WI38 (cell line): ENCODE data around the gene FTO.

Experiments
- H3K4me3 ChIP-seq: 2 replicates; pipeline ENCODE4 v1.5.1; 2011; ENCODE audit warnings: low read depth, mild to moderate bottlenecking, control low read depth, low read length
- TF ChIP-seq, protein P1 (sequence below): IDR thresholded peaks from 2 replicates; pipeline ENCODE4 v1.5.1; 2012; ENCODE audit warnings: low read depth, mild to moderate bottlenecking, control low read depth, low read length

FTO gene

DNA sequence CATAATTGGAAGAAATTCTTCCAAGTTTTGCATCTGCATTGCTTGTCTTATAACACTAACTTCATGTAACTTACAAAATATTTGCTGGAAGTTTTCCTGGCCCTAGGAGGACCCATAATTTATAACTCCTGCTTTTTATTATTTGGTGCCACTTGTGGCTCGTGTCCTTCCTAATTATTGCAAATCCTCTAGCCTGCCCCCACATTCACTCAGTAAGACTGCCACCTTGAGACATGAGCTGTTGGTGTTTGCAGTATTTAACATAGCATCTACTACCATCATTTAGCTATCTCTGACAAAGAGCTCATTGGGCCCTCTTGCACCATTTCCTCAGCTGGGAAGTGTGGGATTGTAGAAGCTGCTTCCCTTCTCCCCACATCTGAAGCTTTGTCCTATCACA is 49.5 kb downstream of the FTO start:
- H3K4me3 ChIP-seq: no peak overlapping the region
- TF ChIP-seq, protein P1, sequence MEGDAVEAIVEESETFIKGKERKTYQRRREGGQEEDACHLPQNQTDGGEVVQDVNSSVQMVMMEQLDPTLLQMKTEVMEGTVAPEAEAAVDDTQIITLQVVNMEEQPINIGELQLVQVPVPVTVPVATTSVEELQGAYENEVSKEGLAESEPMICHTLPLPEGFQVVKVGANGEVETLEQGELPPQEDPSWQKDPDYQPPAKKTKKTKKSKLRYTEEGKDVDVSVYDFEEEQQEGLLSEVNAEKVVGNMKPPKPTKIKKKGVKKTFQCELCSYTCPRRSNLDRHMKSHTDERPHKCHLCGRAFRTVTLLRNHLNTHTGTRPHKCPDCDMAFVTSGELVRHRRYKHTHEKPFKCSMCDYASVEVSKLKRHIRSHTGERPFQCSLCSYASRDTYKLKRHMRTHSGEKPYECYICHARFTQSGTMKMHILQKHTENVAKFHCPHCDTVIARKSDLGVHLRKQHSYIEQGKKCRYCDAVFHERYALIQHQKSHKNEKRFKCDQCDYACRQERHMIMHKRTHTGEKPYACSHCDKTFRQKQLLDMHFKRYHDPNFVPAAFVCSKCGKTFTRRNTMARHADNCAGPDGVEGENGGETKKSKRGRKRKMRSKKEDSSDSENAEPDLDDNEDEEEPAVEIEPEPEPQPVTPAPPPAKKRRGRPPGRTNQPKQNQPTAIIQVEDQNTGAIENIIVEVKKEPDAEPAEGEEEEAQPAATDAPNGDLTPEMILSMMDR: no peak

- TF ChIP-seq, protein P1: no peak
- H3K4me3 ChIP-seq: no peak overlapping the region
These were observed 51.3 kb downstream of the FTO start for GRCh38 chr16:53755026-53755910.

DNA sequence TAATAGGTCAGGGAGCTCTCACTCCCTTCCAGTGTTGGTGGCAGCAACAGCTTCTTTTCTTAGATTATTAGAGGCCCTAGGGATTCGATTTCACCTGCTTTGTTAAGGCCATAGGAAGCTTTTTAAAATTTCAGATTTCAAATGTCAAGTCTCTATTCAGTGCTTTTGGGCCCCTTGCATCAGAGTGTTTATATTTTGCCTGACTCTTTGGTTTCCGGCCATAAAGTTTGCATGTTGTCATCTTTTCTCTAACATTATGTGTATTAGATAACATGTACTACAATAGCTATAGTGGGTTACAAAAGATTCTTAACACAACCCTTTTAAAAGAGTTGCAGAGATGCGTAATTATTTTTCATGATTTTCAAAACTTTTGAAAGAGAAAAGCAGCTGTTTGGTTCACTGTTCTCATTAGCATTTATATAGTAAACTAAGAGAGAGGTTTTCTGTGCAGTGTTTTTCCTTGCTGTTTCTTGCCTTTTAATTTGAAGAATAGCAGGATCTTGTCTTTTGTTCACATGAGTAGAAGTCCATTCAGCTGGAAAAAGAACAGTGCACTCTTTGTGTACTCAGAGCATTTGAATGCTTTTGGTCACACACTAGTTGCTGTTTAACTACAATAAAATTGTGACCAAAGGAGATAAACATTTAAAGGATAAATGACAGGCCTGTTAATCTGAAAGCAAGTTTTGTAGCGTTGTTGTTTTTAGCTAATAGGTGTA is 52.5 kb downstream of the FTO start:
- H3K4me3 ChIP-seq: no peak overlapping the region
- TF ChIP-seq, protein P1: no peak

DNA sequence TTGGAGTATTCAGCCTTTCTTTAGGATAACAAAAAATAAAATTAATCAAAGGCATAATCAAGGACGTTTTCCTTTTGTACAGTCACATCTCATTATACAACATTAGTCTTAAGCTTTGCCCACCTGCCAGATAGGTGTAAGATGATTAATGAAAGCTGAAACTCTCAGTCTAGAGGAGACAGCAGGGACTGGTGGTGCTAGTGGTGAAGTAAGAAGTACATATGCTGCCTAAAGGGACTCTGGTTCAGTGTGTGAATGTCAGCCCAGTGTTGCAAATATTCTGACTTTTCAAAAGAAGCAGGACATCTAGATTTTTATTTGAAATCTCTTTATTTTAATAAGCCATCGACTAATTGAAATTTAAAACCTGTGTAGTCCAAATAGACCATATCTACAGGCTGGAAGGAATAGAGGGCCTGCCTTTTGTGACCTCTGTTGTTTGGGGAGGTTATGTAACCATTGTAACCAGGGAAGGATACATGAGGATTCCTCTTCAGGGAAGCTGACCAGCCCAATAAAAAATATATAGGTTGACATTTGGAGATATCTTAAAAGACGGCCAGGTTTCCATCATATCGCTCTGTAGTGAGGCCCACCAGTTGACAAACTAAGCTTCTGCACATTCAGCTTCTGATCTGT is 54.1 kb downstream of the FTO start:
- H3K4me3 ChIP-seq: no peak overlapping the region
- TF ChIP-seq, protein P1: no peak

DNA sequence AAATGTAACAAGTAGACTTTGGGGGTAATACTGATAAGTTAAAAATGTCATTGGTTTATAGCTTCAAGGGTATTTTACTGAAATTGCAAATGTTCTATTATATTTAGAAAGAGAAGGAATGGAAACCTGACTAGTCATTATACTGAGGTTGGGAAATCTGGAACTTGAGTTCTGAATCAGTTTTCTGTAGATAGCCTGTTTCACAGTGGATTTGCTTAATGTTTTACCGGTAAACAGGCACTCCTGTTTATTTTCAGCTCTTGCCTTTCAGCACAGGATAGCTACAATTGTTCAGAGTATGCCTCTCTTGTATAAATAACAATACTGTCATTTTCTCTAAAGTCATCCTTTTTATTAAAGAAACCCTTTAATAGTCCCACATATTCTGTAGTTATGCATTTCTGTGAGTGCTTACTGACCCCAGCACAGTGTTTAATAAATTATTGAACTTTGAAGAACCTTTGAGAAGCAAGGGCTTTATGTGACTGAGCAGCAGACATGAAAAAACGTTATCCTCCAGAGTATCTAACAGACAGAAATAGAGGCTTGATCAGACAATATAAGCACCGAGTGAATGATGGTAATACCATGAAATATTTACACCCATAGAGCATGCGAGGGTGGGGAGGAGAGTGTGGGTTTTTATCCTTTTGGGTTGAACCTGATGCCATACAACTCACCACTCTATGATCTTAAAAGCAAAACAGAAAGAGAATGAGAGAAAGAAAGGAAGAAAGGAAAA is 58.2 kb downstream of the FTO start:
- TF ChIP-seq, protein P1: no peak

DNA sequence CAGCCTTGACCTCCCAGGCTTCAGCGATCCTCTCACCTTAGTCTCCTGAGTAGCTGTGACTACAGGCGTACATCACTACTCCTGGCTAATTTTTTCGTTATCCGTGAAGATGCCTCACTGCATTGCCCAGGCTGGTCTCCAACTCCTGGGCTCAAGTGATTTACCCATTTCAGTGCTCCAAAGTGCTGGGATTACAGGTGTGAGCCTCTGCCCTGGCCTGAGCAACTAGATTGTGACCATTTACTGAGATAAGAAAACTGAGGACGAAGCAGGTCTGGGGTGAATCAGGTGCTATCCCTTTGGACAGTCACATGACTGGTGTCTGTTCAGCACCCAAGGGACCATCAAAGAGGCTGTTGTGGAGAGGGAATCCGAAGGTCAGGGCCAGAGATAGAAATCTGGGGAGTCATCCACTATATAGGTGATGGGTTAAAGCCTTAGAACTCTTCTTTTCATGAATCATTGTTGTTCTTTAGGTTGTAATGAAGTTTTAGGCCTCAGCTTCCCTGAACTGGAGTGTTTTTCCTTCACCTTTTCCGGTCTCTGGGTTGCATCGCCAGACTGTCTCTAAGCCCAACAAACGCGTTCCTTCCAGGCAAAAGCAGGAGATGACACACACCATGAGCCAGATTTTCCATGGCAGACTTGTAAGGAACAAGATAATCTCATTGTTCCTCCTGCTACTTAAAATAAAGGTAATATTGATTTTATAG is 62.5 kb downstream of the FTO start:
- H3K4me3 ChIP-seq: no peak overlapping the region
- TF ChIP-seq, protein P1: no peak

More for the DNA sequence above, 58.2 kb downstream of the FTO start:
- no peak overlapping the region for H3K4me3 ChIP-seq
